NCI-H510A (cell line): Measurements from ENCODE around the gene AP2A2.

Source experiments
- DNase-seq: peaks from one replicate; lab custom pipeline; 2025; lab: John Stamatoyannopoulos, UW

AP2A2 gene

DNA sequence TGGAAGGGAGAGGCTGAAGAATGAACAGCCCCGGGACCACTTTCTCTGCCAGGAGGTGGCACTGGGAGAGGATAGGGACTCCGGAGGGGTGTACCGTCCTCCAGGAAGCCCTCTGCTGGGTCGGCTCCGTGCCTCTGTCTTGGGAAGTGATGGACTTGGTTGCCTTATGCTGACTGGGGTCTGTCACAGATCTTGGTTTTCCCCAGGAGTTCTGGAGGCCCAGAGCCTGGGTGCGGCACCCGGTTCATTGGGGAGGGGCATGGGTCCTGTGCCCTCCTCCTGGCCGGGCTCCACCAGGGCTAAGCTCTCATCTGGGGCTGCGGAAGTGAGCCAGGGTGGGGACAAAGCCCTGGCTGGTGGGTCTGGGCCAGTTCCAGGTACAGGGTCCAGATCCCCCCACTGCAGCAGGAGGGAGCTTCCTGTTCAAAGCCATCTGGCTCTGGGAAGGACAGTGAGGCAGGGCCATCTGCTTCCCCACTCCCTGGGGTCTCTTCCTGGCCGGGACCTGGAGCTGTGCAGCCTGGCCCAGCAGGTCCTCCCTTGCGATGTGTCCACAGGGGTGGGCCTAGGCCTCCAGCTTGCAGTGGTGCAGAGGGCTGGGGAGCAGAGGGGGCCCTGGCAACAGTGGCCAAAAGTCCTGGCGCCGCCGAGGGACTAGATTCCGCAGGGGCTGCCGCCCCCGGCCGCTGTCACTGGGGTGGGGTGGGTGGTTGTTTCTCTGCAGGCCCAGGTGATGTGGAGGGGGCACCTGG, 1.1 kb upstream of the AP2A2 start:
- DNase-seq: no peak

DNA sequence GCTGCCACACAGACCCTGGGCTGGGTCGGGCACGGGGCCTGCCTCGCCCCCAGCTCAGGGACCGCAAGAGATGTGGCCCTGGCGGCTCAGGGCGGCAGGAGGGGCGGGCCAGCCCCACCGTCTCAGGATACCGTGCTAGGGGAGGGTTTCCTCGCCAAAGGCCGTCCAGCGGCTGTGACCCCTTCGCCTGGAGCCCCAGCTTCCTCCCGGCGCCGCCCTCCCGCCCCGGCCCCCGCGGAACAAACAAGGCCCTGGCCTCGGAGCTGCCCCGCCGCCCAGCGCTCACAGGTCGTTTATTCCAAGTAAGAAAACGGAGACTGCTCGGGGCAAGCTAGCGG, 543 bp upstream of the AP2A2 start:
- DNase-seq: no peak

DNA sequence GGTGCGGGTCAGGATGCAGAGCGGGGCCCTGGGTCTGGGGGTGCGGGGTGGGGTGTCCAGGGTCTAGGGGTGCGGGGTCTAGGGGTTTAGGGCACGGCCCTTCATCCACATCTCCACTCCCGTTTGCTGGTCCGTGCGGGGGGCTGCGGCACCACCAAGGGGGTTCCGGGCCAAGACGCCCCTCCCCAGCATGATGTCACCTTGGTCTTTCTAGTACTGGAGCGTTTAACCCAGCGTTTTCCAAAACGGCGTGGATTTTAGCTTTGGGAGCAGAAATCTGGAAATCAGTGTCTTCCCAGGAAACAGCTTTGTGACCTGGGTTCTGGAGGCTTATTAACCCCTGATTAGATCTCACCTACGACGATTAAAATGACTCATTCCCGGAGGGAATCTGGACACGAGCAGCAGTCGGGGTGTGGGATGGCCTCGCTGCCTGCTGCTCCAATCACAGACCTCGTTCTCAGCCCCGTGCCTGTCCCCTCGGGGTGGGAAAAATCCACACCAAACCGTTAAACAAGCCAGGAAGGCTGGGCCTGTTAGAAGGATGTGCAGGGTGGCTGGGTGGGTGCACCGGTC, 759 bp downstream of the AP2A2 start:
- DNase-seq: no peak

DNA sequence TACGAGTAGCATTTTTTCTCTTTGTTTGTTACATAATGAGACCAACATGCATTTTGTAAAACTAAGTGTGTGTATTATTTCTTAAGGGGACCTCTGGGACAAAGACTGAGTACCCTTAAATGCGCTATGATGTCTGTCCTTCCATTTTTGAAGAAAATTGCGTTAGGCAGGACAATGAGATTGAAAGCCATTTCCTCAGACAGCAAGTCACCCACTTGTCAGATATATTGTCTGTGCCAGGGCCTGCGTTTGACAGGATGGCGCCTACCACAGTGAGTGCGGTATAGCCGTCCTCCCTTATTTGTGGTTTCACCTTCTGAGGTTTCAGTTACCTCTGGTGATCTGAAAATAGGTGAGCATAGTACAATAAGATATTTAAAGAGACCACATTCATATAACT, 2.2 kb downstream of the AP2A2 start:
- DNase-seq: no peak

DNA sequence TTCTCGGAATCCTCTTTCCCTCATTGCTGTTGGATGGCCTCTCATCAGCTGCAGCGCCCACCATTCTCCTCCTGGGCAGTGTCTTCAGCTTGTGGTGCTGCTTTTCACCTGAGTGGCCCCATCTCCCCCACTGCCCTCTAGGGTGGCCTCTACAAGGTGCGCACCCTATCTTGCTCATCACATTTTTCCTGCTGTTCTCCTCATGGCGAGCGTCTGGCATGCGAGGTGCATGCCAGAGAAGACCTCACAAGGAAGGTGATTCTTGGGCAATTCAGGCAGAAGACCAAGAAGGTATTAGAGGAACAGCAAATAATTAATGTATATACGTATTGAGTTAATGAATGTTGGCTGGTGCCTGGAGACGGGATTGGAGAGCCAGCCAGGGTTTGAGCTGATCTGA, 3.1 kb downstream of the AP2A2 start:
- no peak for DNase-seq

GRCh38 chr11:929405-929804, 3.7 kb downstream of the AP2A2 start:
- DNase-seq: no peak

GRCh38 chr11:931385-931784, 5.7 kb downstream of the AP2A2 start:
- no peak for DNase-seq

GRCh38 chr11:932435-932834, 6.8 kb downstream of the AP2A2 start:
- DNase-seq: no peak

DNA sequence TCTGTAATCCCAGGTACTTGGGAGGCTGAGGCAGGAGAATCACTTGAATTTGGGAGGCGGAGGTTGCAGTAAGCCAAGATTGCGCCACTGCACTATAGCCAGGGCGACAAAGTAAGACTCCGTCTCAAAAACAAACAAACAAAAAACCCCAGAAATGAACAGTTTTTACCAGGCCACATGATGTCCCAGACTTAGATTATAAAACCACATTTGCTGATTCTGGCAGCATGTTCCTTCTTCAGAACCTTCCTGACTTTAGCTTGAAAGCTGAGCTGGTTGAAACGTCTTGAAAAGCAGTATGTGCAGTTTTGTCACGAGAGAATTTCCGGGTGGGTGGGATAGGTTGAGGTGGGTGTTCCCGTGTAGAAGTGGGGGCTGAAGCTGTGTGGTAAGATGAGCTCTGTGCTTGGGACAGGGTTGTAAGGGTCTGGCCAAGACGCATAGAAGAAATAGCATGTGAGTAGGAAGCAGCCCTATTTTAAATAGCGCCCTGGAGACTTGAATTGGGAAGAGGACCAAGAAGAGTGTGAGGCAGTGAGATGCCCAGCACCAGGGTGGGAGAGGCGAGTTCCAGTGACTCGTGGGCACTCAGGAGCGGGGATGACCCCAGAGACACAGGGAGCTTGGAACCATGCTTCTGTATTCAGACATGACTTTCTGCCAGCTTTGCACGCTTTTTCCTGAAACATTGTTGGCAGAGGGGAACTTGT, 7.6 kb downstream of the AP2A2 start:
- no peak for DNase-seq

DNA sequence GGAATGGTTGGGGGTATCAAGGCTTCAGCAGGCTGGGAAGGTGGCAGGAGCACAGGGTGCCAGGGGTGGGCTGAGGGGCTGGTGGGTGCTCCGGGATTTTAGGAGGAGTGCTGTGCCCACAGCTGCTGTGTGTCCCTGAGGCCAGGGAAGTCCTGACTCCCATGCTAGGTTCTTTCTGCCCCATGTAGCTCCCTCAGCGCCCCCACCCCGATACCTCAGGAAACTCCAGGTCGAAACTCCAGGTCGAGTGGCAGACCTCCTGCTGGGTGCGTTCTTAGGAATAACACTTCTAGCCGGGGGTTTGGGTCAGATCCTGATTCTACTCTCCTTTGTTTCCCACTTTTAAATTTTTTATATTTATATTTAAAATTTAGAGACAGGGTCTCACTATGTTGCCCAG, 8.3 kb downstream of the AP2A2 start:
- DNase-seq: no peak

GRCh38 chr11:934527-934926, 8.9 kb downstream of the AP2A2 start:
- no peak for DNase-seq

GRCh38 chr11:936199-936598, 10.5 kb downstream of the AP2A2 start:
- no peak for DNase-seq

DNA sequence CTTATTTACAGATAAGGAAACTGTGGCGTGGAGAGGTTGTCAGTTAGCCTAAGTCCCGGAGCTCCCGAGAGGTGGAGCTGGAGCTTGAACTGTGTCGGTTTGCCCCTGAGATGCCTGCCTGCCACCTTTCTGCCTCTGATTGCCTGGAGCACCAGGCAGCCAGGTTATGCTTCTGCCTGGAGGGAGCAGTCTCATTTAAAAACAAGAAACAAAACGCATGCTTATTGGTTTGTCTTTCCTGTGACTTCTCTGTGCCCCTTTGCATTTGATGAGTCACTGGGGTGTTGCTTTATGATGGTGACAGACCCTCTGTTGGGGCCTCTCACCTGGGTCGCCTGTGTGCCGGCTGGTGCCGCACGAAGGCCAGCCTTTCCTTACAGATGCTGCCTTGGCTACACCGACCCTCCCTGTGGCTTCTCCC, 12.2 kb downstream of the AP2A2 start:
- DNase-seq: no peak

DNA sequence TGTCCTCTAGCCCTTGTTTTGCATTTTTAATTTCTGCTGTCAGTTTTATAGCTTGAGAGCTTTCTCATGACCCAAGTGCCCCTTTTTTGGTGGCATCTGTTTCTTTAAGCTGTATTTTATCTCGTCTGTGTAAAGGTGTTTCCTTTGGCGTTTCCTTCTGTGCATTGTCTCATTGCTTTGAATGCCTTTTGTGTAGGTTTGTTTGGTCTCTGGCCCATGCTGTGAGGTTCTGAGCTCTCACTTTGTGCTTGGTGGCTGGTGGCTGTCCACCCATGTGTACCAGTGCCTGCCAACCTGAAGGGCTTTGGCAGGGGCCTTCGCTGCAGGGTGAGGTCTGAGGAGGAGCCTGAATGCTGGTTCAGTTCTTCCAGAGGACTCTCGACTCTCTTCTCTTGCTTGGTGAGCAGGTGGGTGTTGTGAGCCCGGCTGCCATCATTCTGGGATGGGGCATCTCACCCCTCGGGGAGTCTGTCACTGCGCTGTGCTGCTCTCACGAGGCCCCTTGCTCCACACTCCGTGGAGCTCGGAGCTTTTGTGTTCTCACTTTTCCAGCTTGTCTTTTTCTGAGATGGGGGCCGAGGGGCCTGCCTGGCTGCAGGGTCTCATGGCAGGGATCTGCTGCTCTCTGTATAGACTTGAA, 14.9 kb downstream of the AP2A2 start:
- no peak for DNase-seq

- no peak for DNase-seq
These were observed 17.2 kb downstream of the AP2A2 start for GRCh38 chr11:942823-943222.

- DNase-seq: no peak
These were observed 19.2 kb downstream of the AP2A2 start for GRCh38 chr11:944711-945470.

GRCh38 chr11:945986-946385, 20.3 kb downstream of the AP2A2 start:
- DNase-seq: no peak

GRCh38 chr11:947744-948143, 22.1 kb downstream of the AP2A2 start:
- DNase-seq: no peak

- no peak for DNase-seq
These were observed 25.8 kb downstream of the AP2A2 start for GRCh38 chr11:951507-951906.

GRCh38 chr11:952406-953385, 27.0 kb downstream of the AP2A2 start:
- no peak for DNase-seq

DNA sequence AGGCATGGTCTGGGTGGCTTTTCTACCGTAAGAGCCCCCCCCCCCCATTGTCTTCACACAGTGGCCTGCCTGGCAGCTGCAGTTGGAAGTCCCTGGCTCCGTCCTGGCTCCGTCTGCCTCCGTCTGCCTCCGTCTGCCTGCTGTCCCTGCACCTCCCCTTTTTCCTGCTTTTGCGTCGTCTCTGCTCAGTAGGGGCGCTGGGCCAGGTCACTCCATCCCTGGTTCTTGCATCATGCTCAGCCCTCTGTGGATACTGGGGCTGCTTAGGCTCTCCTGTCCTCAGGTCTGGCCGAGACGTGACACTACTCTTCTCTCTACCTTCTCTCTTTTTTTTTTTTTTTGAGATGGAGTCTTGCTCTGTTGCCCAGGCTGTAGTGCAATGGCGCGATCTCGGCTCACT, 27.8 kb downstream of the AP2A2 start:
- DNase-seq: no peak
